H1 (cell line): ENCODE data around the gene IL1RAP. TPM values are rescaled to one million over a fixed set of nuclear protein-coding genes. Genes with fewer than 3 reads are reported as not detected.

Source experiments
- CTCF ChIA-PET: fragments of 300-600 bp; sonication (Branson Sonifier 250); formaldehyde crosslinking; loops from one replicate; lab custom pipeline; 2021; ENCODE audit not compliant: partially characterized antibody; lab: Charles Lee
- POLR2A ChIA-PET: fragments of 300-600 bp; sonication (Branson Sonifier 250); formaldehyde crosslinking; loops from one replicate; lab custom pipeline; 2021; ENCODE audit warnings: inconsistent platforms; ENCODE audit not compliant: partially characterized antibody; lab: Charles Lee
- DNase-seq, 2 experiments: peaks; one replicate each; pipeline versions ENCODE4 v3.0.0 to v3.0.0-alpha.2; 2010 to 2022; ENCODE audit warnings: low spot score in 2 of 2, low read depth in 1 of 2, mixed read lengths in 1 of 2
- FAIRE-seq: peaks from 2 replicates; lab custom pipeline; 2011; peaks lifted over from hg19 to GRCh38; lab: Jason Lieb, UNC
- H2AFZ ChIP-seq: 2 replicates; pipeline ENCODE4 v1.8.1; 2012; ENCODE audit warnings: low read length, inconsistent platforms
- H2AK5ac ChIP-seq: 2 replicates; pipeline ENCODE4 v1.6.1; 2013; ENCODE audit warnings: low read depth, low read length
- H2BK120ac ChIP-seq: replicated peaks from 2 replicates; pipeline ENCODE3; 2013; ENCODE audit warnings: low read depth, low read length, inconsistent platforms
- H2BK12ac ChIP-seq: 2 replicates; pipeline ENCODE4 v1.6.1; 2013; ENCODE audit warnings: low read depth, low read length
- H2BK15ac ChIP-seq: 2 replicates; pipeline ENCODE4 v1.6.1; 2013; ENCODE audit warnings: low read length
- H2BK20ac ChIP-seq: 2 replicates; pipeline ENCODE4 v1.6.1; 2013; ENCODE audit warnings: low read length
- H2BK5ac ChIP-seq: 2 replicates; pipeline ENCODE4 v1.6.1; 2013; ENCODE audit warnings: low read depth, low read length
- H3K14ac ChIP-seq: 2 replicates; pipeline ENCODE4 v1.6.1; 2013; ENCODE audit warnings: inconsistent platforms; ENCODE audit not compliant: insufficient read length
- H3K18ac ChIP-seq: 2 replicates; pipeline ENCODE4 v1.6.1; 2013; ENCODE audit warnings: low read length; ENCODE audit errors: extremely low read depth
- H3K23ac ChIP-seq: 2 replicates; pipeline ENCODE4 v1.6.1; 2013; ENCODE audit warnings: inconsistent platforms; ENCODE audit not compliant: insufficient read length
- H3K23me2 ChIP-seq: 2 replicates; pipeline ENCODE4 v1.6.1; 2013; ENCODE audit warnings: low read depth, low read length
- H3K27ac ChIP-seq: 2 replicates; pipeline ENCODE4 v1.6.1; 2011; ENCODE audit warnings: low read depth, low read length, inconsistent platforms
- H3K27me3 ChIP-seq, 4 experiments: replicated peaks in 1 of 4; 1 replicate in 1 of 4; 2 replicates in 3 of 4; pipeline versions ENCODE4 v1.6.1 to v1.8.1; 2011 to 2013; ENCODE audit warnings: low read length in 3 of 4, mild to moderate bottlenecking in 3 of 4, inconsistent platforms in 2 of 4, mixed read lengths in 2 of 4, moderate library complexity in 1 of 4; ENCODE audit not compliant: control insufficient read depth in 3 of 4, insufficient read depth in 3 of 4; ENCODE audit errors: extremely low read depth in 1 of 4
- H3K36me3 ChIP-seq, 4 experiments: 2 replicates each; pipeline versions ENCODE4 v1.6.1 to v1.8.1; 2011 to 2013; ENCODE audit warnings: mild to moderate bottlenecking in 4 of 4, low read length in 3 of 4, moderate library complexity in 2 of 4, control low read depth in 1 of 4, inconsistent platforms in 1 of 4; ENCODE audit not compliant: insufficient read depth in 4 of 4, control insufficient read depth in 2 of 4
- H3K4ac ChIP-seq: replicated peaks from 2 replicates; pipeline ENCODE3; 2013; ENCODE audit warnings: low read length, low read depth, mixed read lengths, inconsistent platforms; ENCODE audit not compliant: insufficient read length
- H3K4me1 ChIP-seq, 4 experiments: replicated peaks in 1 of 4; 1 replicate in 1 of 4; 2 replicates in 3 of 4; pipeline versions ENCODE4 v1.6.1 to v1.8.1; 2011 to 2013; ENCODE audit warnings: low read length in 3 of 4, inconsistent platforms in 2 of 4, mixed read lengths in 1 of 4; ENCODE audit not compliant: insufficient read depth in 4 of 4, control insufficient read depth in 3 of 4
- H3K4me2 ChIP-seq, 2 experiments: 2 replicates each; pipeline versions ENCODE4 v1.6.1 to v1.8.1; 2011 to 2013; ENCODE audit warnings: low read depth in 2 of 2, low read length in 2 of 2, control low read depth in 1 of 2, inconsistent platforms in 1 of 2, mild to moderate bottlenecking in 1 of 2; ENCODE audit not compliant: insufficient read depth in 1 of 2
- H3K4me3 ChIP-seq, 4 experiments: fragments of 200-600, 300-600 bp in 1 of 4; sonication (generic), shearing (Covaris generic), sonication (Bioruptor Twin) in 1 of 4; 2 replicates each; pipeline versions ENCODE4 v1.5.1 to v1.8.1; 2011 to 2016; ENCODE audit warnings: low read length in 4 of 4, low read depth in 3 of 4, control low read depth in 2 of 4, inconsistent platforms in 2 of 4, mild to moderate bottlenecking in 2 of 4, mixed read lengths in 1 of 4, moderate library complexity in 1 of 4; ENCODE audit not compliant: insufficient read depth in 2 of 4; ENCODE audit errors: extremely low read depth in 1 of 4
- H3K56ac ChIP-seq: replicated peaks from 2 replicates; pipeline ENCODE3; 2013; ENCODE audit warnings: low read depth, mild to moderate bottlenecking, mixed read lengths, low read length, inconsistent platforms; ENCODE audit not compliant: insufficient read length
- H3K79me1 ChIP-seq: 2 replicates; pipeline ENCODE4 v1.6.1; 2013; ENCODE audit warnings: low read depth, low read length, control low read depth
- H3K79me2 ChIP-seq, 2 experiments: 2 replicates each; pipeline versions ENCODE4 v1.6.1 to v1.8.1; 2012 to 2013; ENCODE audit warnings: low read length in 2 of 2, mild to moderate bottlenecking in 2 of 2, inconsistent platforms in 1 of 2; ENCODE audit not compliant: insufficient read depth in 2 of 2, control insufficient read depth in 1 of 2
- H3K9ac ChIP-seq, 4 experiments: replicated peaks in 1 of 4; 1 replicate in 1 of 4; 2 replicates in 3 of 4; pipeline versions ENCODE4 v1.6.1 to v1.8.1; 2011 to 2013; ENCODE audit warnings: low read depth in 3 of 4, low read length in 3 of 4, control low read depth in 2 of 4, mild to moderate bottlenecking in 2 of 4, moderate library complexity in 2 of 4, inconsistent platforms in 1 of 4; ENCODE audit errors: extremely low read depth in 1 of 4
- H3K9me3 ChIP-seq, 2 experiments: 2 replicates each; pipeline versions ENCODE4 v1.6.1 to v1.8.1; 2012 to 2013; ENCODE audit warnings: mild to moderate bottlenecking in 2 of 2, moderate library complexity in 2 of 2, control low read depth in 1 of 2, inconsistent platforms in 1 of 2, low read depth in 1 of 2, low read length in 1 of 2, mixed read lengths in 1 of 2; ENCODE audit not compliant: insufficient read depth in 2 of 2
- H4K20me1 ChIP-seq, 2 experiments: replicated peaks in 1 of 2; 2 replicates each; pipeline versions ENCODE3 to v1.8.1; 2011 to 2013; ENCODE audit warnings: inconsistent platforms in 2 of 2, low read length in 2 of 2, mild to moderate bottlenecking in 1 of 2; ENCODE audit not compliant: insufficient read depth in 2 of 2, control insufficient read depth in 1 of 2
- H4K5ac ChIP-seq: 2 replicates; pipeline ENCODE4 v1.6.1; 2013; ENCODE audit warnings: low read length, low read depth, mixed read lengths, inconsistent platforms; ENCODE audit not compliant: insufficient read length
- H4K8ac ChIP-seq: 2 replicates; pipeline ENCODE4 v1.8.0; 2013; ENCODE audit warnings: mild to moderate bottlenecking, moderate library complexity, low read length, inconsistent platforms; ENCODE audit not compliant: insufficient read depth; ENCODE audit errors: extremely low read depth
- H4K91ac ChIP-seq: replicated peaks from 2 replicates; pipeline ENCODE3; 2013; ENCODE audit warnings: low read length, mixed read lengths, inconsistent platforms; ENCODE audit not compliant: insufficient read length
- CEBPB ChIP-seq: IDR thresholded peaks from 2 replicates; pipeline ENCODE4 v1.6.1; 2012; ENCODE audit warnings: low read depth, low read length
- CREB1 ChIP-seq: IDR thresholded peaks from 2 replicates; pipeline ENCODE4 v1.6.1; 2012; ENCODE audit warnings: inconsistent platforms
- E2F6 ChIP-seq: IDR thresholded peaks from 2 replicates; pipeline ENCODE4 v1.6.1; 2012; ENCODE audit warnings: inconsistent platforms
- EZH2 ChIP-seq: fragments of 200-600 bp; sonication (generic); IDR thresholded peaks from 2 replicates; pipeline ENCODE4 v1.7.1; 2012; ENCODE audit warnings: low read depth, mild to moderate bottlenecking, moderate library complexity, low read length, inconsistent platforms; ENCODE audit not compliant: severe bottlenecking
- HDAC6 ChIP-seq: IDR thresholded peaks from one replicate; pipeline ENCODE4 v1.7.1; 2012; ENCODE audit warnings: low read depth, mild to moderate bottlenecking, inconsistent platforms, low read length, moderate library complexity
- SAP30 ChIP-seq: fragments of 300-600 bp; sonication (generic); IDR thresholded peaks from 2 replicates; pipeline ENCODE4 v1.7.1; 2012; ENCODE audit warnings: low read length, moderate library complexity, mild to moderate bottlenecking, inconsistent platforms; ENCODE audit not compliant: insufficient read depth, insufficient replicate concordance
- SIRT6 ChIP-seq: IDR thresholded peaks from one replicate; pipeline ENCODE4 v1.7.1; 2012; ENCODE audit warnings: low read length, inconsistent platforms
- SP1 ChIP-seq: IDR thresholded peaks from 2 replicates; pipeline ENCODE4 v1.6.1; 2011; ENCODE audit warnings: low read depth, low read length
- SP4 ChIP-seq: IDR thresholded peaks from 2 replicates; pipeline ENCODE4 v1.6.1; 2012; ENCODE audit warnings: low read length, inconsistent platforms
- TAF1 ChIP-seq: IDR thresholded peaks from 2 replicates; pipeline ENCODE4 v1.6.1; 2011; ENCODE audit warnings: mild to moderate bottlenecking, low read depth, low read length
- WGBS, 2 experiments: shearing (Covaris generic) in 1 of 2; methylation state at CpG; one replicate each; pipeline versions ENCODE4 v1.1.6 to v1.1.7; 2013 to 2015; ENCODE audit warnings: low lambda C conversion rate in 2 of 2, mixed read lengths in 2 of 2, inconsistent platforms in 1 of 2, low coverage in 1 of 2, missing lambda C conversion rate in 1 of 2; ENCODE audit not compliant: insufficient replicate concordance in 2 of 2, insufficient coverage in 1 of 2, insufficient read length in 1 of 2; ENCODE audit errors: extremely low coverage in 1 of 2, missing lambda C conversion rate in 1 of 2; 5-methylcytosine and 5-hydroxymethylcytosine counted together
- polyA plus RNA-seq, 7 experiments: library from polyadenylated mRNA; depleted of rRNA in 3 of 7; stranded (reverse) in 5 of 7; unstranded in 2 of 7; fragments of >200 nt in 5 of 7; fragments of 200-250 nt in 2 of 7; gene quantifications; 1 replicate in 5 of 7; 2 replicates in 1 of 7; 4 replicates in 1 of 7; pipeline versions ENCODE4 v1.2.1 to v1.2.3, GENCODE V29; 2011 to 2013; ENCODE audit warnings: missing spikeins in 2 of 7, mixed read lengths in 2 of 7
- total RNA-seq: library from RNA; stranded (reverse); fragmentation: NEBNext Ultra II Directional; extraction: Animal tissue kit (Norgen Biotek cat#: 25700); gene quantifications from 2 replicates; pipeline ENCODE4 v1.2.1, GENCODE V29; 2021

Gene IL1RAP
- total and polyA plus RNA-seq, 2 of the 8 experiments (the other 6 are each of a cell fraction or from before 2014, with no cell fraction given), result 2.4 to 3.9 TPM

- WGBS, 2 experiments, result 94% methylated on average over 6 of the region's 6 CpGs; no CpG with 5 or more reads in 1 of the 2 experiments
- H3K79me2 ChIP-seq, result no peaks in the 10 kb centered on the region
- POLR2A ChIA-PET, result no interaction called here
Measured at GRCh38 chr3:190642016-190642415, 128.1 kb downstream of the IL1RAP start.

More at GRCh38 chr3:190642016-190642415, 128.1 kb downstream of the IL1RAP start:
- FAIRE-seq (no peak), DNase-seq (no peak)
- Histone ChIP-seq H3K36me3 (no peaks in the 10 kb centered on the region), H2BK120ac (no peak overlapping the region), H3K23me2 (no peaks in the 10 kb centered on the region), H3K9ac (no peak overlapping the region), H3K27ac (no peak overlapping the region; the same call in 1 of the 2 replicates), H3K56ac (no peak overlapping the region), H3K18ac (no peak overlapping the region), H3K14ac (no peak overlapping the region), H2BK12ac (peak overlapping the region; percentile 22; the same call in 1 of the 2 replicates), H4K5ac (no peak overlapping the region), H3K9me3 (no peaks in the 10 kb centered on the region), H3K4me1 (peaks cover 2 to 9% (median 3%) of the 10 kb centered on the region in 4 experiments; a peak in 3 of 7 replicates), H3K4ac (no peak overlapping the region), H3K4me3 (no peak overlapping the region), H4K20me1 (no peaks in the 10 kb centered on the region), H2AK5ac (no peak overlapping the region), H4K91ac (no peak overlapping the region), H2AFZ (no peak overlapping the region), H2BK20ac (no peak overlapping the region), H3K23ac (no peak overlapping the region), H2BK5ac (no peak overlapping the region), H4K8ac (no peak overlapping the region), H3K27me3 (no peaks in the 10 kb centered on the region), H2BK15ac (no peak overlapping the region), H3K4me2 (no peak overlapping the region), H3K79me1 (no peaks in the 10 kb centered on the region)
- CTCF ChIA-PET, result no interaction called here
- TF ChIP-seq CEBPB (no peak), SIRT6 (no peak), TAF1 (no peak), E2F6 (no peak), SP1 (no peak), SAP30 (no peak), SP4 (no peak), EZH2 (no peak), HDAC6 (no peak), CREB1 (no peak)
